NT2/D1 (cell line): ENCODE data around the gene ARHGEF10L.

ENCODE experiments used
- SUZ12 ChIP-seq: IDR thresholded peaks from 2 replicates; pipeline ENCODE4 v1.6.1; 2011; ENCODE audit not compliant: insufficient read length, insufficient read depth; ENCODE audit errors: extremely low read depth
- ZNF274 ChIP-seq: IDR thresholded peaks from 2 replicates; pipeline ENCODE4 v1.6.1; 2011; ENCODE audit warnings: mild to moderate bottlenecking, low read depth, low read length

DNA sequence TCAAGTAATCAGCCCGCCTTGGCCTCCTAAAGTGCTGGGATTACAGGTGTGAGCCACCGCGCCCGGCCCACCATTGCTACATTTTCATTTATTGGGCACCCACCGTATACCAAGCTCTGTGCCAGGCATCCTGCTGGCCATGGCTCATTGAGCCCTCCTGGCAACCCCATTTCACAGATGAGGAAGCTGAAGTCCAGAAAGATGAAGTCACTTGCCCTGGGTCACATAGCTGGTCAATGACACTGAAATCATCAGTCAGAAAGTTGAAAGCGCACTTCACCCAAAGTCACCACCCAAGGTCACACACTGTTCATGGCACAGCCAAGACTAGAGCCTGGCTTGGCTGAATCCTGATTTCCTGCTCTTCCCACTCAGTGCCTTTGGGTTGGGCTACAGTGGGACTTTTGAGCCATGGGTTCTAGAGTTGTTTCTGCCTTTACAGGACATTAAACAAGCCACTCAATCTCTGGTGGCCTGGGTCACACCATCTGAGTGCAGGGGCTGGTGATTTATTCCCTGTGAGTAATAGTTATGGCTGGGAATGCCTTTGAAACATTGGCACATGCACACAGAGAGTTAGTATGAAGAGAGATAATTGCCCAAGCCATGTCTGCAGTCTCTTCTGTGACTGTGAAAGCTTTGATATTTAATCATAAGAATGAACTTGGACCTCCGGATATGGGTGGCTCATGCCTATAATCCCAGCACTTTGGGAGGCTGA is 16.0 kb upstream of the ARHGEF10L start:
- no peak for TF ChIP-seq ZNF274
- TF ChIP-seq SUZ12: no peak
